ENCODE results near the gene UBE2D2.

The UBE2D2 gene

DNA sequence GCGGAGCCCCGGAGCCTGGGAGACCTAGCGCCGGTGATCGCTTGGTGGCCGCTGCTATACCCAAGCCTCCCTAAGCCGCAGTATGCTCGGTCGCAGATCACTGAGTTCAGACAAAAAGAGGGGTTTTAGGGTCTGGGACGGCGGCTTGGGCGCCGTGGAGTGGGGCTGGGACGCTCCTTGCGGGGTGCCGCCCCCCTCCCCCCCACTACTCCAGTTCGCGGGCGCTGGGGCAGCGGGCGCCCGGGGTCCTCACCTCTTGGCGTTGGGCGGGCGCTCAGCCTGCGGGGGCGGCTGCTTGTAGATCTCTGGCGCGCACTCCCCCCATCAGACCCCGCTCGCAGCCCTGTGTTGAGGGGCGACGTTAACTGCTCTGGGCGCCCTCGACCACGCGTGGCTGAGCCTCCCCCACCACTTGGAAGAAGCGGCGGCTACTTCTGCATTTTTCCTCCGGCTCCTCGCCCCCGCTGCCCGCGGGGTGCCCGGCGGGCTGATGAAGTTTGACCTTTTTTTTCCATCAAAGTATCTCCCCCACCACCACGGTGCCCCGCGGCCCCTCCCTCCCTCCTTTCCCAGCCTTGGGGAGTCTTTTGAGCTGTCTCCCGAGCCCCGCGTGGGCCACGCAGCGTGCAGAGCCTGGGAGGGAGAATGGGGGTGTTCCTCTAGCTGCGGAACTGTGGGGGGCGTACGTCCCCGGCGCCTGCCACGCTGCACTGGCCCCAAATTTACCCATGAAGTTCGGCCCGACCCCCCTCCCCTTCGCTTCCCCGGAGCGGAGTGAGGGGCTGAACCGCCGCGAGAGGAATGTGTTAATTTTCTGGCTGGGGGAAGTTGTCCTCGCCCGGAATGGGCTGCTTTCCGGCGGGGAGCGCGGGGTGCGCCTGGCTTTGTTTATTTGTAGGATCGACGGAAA is 88.2 kb downstream of the UBE2D2 start:
- DNase-seq, result no peak

DNA sequence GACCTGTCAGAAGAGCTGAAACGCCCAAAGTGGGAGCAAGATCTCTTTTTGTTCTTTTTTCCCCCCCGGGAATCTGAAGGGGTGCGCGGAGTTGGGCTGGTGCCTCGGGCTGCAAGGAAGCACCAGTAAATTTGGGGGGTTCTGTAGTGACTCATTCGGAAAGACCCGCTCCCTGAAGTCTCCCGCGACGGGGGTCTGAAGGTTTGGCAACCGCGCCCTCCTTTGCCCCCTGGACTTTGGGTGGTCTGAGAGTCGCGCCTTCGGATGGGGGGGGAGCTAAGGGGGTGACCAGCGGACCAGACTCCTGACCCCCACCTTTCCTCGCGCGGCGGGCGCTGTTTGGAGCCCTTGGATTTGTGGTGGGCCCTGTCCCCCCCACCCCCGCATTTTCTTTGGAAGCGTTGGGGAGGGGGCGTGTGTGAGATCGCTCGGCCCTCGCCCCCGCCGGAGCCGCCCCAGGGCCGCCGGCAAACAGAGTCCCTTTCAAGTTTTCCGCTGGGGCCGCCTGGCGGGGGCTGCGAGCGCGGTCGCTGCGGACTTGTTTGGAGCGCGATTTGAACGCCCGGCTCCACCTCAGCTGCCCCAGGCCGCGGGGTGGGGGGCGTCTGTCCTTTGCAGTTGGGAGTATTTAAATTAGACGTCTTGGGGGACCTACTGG is 89.0 kb downstream of the UBE2D2 start:
- DNase-seq, result no peak

DNA sequence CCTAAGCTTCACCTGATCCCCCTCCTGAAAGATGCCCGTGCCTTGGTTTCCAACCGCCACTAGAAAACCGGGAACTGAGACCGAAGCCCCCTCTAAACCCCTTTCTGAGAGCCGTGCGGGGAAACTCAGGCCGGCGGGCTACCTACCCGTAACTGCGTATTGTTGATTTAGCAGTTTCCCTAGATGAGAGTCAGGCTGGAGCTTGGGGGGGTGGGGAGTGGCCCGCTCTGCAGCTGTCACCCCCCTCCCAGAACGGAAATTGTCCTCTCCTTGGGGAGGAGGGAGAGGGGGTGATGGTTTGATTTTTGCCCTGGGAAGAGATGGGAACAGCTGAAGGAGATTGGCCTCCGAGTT is 89.5 kb downstream of the UBE2D2 start:
- DNase-seq, result no peak

DNA sequence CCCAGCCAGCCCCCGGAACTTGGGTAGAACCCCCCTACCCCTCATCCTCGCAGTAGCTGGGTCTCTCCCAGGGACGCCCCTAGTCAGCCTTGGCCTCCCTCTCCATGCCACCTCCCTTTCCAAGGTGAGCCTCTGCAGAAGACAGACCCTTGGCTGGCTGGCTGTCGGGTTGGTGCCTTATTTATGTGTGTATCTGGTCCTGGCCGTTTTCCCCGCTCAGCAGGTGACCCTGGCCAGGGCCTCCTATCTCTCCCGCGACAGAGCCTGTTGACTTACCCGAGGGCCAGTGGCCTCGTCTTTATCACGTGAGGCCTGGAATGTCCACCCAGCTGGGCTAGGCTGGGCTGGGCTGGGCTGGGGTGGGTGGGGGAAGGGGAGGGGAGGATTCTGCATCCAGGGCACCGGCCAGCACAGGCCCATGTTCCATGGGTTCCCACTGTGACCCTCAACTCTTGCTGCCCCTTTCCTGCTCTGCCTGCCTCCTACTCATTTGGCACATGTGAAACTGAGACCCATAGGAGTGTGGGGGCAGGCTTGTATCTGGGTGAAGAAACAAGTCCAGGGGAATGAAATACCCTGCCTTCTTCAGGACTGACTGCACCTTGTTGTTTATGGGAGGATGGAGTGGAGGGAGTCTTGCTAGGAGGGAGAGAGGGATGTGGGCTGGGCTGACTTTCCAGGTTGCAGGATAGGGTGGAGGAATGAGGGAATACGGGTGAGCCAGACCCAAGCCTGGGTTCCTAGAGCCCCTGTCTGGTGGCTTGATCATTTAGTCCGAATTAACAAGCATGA is 90.1 kb downstream of the UBE2D2 start:
- no peak for DNase-seq

DNA sequence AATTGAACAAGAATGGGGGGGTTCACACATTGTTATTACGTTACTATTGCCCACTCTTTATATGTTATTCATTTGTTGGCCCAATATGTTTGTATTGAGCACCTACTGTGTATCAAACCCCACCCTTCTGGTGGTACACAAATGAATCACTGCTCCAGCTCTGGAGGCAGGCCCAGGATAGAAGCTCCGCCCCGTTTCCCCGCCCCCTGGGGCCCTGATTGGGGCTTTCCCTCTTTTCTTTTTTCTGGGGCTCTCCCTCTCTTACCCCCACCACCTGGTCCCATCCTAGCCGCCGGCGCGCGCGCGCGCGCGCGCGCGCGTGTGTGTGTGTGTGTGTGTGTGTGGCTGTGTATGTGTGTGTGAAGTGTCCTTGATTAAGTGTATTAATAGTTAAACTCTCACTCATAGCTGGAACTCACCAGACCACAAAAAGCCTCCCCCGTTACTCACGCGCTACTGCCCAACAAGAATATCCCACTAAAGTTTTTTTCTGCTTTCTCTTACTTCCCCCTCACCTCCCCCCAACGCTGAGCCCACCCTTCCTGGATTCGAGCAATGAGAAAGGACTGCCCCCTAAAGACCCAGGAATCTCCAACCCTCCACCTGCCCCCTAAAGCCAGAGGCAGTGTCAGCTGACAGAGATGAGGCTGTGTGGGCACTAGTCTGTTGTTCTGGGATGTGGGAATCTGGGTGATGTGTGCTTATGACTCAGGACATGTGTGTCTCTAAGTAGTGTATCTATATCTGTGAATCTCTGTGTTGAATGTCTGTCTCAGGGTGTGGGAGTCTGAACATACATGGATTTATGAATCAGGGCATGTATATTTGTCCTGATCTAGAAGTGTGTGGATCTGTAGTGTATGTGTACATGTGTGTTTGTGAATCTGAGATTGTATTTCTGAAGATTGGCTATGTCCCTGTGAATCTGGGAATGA is 91.0 kb downstream of the UBE2D2 start:
- peak; percentile 48 for DNase-seq

DNA sequence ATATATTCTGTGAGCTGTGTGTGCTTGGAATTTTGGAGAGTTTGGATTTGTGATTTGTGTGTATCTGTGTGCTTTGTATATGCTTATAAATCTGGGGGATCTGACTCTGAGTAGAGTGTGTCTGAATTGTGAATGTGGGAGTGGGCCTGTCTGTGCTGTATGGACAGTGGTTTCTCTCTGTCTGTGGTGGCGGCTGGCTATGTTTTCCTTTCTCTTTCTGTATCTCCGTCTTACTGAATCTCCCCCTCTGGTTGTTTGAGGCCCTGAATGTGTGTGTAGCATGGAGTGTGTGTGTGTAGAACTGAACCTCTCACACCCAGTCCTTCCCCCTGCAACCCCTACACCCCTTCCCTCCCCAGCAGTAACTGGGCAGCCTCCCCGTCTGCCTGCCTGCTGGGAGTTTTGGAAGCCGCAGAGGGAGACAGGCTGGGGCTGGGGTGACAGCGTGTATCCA is 91.7 kb downstream of the UBE2D2 start:
- no peak for DNase-seq

DNA sequence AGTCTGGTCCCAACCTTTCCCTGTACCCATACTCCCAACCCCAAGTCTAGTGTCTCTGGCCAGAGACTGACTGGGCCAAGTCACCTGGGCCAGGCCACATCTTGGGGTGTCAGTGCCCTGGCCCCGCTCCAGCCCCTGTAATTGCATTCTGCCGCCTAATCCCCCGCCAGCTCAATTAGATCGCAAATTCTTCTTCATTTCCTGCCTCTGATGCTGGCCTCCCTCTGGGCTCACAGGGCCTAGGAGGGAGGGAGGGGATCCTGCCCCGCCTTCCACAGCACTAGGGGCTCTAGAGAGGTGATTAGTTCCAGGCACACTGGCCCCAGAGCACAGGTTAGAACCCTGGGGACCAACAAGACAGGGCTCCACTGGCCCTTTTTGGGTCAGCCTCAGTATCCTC is 92.5 kb downstream of the UBE2D2 start:
- no peak for DNase-seq

DNA sequence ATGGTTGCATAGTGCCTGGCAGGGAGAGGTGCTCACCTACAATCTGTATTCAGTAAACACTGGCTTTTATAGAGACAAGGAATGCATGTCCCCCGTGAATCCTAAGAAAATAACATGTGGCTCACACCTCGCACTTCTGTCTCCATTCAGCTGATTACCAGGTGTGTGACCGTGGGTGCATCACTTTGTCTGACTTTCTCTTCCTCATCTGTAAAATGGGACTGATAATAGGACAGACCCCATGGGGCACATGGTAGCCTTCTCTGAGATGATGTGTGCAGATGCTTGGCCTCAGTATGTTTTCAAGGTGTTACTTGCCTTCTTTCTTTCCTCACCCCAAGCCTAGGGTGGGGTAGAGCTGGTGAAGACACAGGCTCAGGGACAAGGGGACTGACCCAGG is 93.3 kb downstream of the UBE2D2 start:
- DNase-seq, result no peak

DNA sequence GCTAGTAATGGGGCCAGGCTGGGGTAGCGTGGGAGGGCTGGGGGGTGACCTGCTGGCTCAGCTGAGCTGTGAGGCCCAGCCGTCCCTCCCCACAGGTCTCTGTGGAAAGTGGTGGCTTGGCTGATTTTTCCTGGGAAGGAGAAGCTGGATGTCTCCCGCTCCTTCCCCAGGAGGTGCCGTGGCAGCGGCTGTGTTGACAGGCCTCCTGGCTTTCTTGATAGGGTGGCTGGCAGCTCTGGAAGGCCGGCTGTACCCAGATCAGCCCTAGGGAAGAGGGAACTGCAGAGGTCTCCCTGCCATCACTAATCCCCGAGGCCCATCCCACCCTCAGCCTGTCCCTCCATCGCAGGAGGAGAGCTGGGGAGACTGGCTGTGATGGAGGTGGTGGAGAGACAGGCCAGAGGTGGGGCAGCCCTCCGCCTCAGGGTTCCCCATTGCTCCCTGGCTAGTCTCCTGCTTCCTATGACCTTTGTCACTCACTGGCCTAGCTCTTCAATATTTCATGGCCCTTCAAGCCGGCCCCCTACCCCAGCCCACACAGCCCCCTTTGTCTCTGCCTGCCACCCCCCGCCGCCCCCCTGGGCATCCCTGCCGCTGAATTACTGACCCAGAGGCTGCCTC is 93.8 kb downstream of the UBE2D2 start:
- DNase-seq, result no peak

DNA sequence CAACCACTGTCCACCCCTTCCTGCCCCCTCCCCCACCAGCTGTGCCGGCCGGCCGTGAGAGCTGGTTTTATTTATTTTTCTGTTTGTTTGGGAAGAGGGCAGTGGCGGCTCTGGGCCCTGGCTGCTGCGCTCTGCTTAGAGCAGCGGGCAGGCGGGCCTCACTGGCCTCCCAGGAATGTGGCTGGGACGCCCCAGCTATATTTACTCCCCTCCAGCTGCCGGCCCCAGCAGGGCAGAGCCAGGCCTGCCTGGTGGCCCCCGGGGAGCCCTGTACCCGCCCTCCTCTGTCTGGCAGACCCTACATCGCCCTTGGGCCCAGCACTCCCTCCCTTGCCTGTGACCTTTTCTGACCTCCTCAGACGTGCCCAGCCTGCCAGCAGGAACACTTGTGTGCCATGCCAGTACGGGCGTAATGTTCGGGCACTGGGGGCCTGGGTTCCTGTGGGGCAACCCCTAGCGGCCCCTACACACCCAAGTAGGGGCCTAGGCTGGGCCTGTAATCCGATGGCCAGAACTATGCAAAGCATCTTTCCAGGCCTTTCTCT is 94.7 kb downstream of the UBE2D2 start:
- DNase-seq, result no peak

DNA sequence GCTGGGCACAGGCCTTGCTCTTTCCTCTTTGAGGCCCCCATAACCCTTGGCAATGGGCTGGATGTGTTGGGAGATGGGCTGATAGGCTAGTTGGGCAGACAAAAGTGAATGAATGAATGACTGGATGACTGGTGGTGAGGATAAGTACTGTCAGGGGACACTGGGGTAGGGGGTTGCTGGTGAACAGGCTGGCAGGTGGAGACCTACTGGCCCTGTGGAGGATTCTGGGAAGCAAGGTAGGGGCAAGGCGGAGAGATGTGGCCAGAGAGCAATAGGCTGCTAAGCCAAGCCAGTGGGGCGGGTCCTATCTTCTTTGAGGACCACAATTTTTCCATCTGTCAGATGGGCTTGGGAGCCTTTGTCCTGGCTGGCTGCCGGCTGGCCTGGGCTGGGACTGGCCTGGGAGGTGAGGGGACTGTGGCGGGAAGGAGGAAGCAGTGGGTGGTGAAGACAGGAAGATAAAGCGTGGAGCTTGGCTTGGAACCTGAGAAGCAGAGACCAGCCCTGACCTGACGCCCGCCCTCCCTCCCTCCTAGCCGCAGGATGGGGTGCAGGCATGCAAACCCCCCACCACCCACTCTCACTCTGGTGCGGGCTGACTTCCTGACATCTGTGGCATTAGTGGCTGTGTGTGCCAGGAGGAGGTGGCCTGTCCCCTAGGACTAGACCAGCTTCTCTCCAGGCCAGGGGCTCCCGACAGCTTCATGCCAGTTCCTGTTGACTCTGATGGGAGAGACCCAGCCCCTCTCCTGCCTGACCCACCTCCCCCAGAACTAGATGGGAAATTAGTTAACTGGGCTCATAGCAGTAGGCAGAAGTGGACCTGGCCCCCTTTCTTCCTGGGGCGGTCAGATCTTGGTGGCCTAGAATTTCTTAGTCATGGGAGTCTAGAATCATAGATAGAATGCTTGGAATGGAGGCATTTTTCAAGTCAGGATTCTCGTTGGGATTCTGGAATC is 96.5 kb downstream of the UBE2D2 start:
- DNase-seq, result no peak

DNA sequence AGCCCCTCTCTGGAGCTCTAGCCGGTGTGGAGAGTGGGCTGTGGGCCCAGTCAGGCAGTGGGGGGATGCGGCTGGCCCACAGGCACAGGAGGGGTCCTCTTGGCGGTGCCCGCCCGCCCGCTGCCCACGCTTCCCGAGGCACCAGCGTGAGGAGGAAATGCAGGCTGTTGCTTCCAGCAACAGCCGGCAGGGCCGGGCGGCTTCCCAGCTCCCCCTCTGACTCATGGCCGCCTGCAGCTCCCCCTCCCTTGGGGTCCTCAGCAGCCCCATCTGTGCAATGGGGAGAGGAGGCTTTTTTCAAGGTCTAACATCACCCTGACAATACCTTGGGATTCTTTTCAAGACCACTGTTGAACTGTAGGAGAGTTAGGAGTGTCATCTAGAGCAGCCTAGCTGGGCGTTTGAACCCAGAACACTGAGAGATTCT is 97.4 kb downstream of the UBE2D2 start:
- DNase-seq, result no peak

DNA sequence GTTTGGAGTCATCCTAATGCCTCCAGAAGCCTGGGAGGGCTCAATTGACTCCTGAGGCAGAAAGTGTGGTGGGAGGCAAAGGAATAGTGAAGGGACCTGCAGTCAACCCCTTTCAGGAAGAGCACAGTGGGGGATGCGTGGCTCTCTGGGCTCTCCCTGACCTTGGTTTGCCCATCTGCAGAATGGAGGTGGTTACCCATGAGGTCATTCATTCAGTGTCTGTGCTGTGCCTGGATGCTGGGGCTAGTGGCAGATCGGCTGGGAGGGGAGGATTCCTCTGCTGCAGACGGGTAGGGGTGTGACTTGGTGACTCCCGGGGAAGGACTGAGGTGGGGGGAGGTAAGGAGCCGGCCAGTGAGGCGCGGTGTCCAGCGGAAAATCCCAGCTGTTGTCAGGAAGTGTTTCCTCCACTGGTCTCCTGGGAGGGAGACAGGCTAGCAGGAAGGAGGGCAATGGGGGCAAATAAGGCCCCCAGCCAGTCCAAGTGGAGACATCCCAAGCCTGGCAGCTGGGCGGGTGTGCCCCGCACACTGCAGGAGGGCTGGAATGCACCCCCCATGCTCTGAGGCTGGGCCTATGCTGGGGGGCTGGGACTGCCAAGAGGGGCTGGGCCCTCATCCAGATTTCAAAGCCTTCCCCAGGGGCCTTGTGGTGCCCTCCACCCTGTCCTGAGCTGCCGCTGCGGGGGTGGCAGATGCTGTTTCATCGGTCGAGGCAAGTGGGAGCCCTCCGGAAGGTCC is 98.0 kb downstream of the UBE2D2 start:
- no peak for DNase-seq

DNA sequence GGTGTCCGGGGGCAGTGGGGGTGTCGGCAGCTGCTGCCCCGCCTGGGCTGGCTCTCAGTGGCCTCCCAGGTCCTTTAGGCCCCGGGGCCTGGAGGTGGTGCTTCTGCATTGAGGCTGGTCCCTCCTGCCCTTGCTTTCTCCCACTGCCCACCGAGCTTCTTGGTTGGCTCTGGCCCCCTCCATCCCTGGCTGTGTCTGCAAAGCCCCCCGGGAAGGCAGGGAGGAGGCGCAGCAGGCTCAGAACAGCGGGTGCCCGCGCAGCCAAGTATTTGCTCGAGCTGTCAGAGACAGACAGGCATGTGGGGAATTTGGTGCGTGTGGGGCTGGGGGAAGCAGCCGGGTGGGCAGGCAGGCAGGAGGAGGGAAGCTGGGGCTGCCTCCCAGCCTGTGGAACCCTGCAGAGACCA is 98.6 kb downstream of the UBE2D2 start:
- DNase-seq, result no peak

DNA sequence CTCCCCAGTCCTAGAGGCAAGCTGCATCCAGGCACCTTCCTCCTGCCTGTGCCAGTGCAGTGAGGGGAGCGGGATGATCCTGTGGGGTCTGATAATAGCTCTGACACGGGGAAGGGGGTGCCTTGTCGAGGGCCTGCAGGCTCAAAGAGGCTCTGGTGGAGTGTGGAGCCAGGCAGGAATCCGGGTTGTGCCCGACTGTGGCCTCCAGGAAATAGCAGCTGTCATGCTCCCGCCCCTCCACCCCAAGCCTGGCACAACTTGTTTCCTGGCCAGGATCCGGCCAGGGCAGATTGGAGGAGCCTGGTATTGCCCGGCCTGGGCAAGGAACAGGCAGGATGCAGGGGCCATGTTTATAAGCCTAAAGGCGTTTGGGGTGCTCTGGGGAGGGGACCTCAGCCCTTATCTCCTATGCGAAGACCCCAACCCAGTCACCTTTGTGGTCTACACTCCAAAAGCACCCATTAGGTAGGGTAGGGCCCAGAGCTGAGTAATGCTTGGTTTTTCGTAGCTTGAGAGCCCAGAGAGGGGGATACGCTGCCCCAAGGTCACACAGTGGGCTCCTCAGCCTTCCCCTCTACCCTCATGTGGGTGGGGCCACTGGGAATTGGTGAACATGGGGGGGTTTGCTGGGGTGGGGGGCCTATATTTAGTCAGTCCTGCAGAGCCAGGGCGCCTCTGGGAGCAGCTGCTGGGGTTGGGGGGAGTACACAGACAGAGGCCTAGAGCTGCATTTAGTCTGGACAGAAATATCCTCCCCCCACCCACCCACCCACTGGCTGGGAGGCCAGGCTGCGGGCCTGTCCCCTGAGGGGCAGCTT is 99.2 kb downstream of the UBE2D2 start:
- DNase-seq, result no peak

DNA sequence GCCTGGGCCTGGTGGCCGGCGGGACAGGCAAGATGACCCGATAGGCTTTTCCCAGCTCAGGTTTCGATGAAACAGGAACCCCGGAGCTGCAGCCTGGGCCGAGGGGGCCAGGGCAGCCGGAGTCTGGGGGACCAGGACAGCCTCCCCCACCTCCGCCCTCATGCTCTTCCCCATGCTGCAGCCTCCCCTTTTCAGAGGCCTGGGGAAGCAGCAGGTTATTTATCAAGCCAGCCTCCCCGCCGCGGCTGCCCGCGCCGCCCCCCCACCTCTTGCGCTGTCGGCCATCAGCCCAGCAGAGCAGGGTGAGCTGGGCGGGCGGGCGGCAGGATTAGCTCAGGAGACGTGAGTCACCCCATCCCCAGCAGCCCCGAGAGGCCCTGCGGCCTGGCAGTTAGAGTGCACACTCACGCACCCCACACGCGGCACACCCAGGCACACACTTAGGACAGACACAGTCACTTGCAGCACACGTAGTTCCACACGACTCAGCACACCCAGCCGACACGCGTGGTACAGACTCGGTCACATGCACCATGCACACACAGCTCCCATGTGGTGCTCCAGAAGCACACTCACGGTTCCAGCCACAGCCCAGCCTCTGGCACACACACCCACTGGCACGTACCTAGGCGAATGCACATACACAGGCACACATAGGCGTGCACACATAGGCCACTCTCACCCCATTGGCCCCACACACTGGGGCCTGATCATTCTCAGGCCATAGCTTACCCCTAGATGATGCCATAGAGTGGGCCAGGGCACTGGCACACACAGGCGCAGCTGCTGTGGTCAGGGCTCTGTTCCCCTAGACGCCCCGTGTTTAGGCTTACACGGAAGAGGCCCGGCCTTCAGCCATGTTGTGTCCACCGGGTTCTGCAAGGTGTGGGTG is 100.0 kb downstream of the UBE2D2 start:
- no peak for DNase-seq

DNA sequence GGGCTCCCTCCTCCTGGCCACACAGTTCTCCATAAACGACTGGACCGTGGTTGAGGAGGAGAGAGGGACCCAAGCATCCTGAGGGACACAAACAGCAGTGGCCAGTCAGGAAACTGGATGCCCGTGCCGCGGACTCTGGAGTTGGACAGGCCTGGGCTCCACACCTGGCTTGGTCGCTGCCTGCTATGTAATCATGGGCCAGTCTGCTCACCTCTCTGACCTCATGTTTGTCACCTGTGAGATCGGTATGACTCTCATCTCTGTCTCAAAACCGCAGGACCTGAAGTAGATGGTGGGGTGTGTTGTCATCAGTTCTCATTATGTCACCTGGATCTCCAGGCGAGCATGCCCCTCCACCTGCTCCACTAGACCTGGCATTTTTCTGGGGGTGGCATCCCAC is 101.5 kb downstream of the UBE2D2 start:
- DNase-seq, result no peak

Data from activated CD4-positive, alpha-beta T cell treated with anti-CD3 and anti-CD28 coated beads, Interleukin-2, amount 50 U/mL, for 4 hours (primary cell).